GM19193 (cell line): ENCODE measurements around the gene KCTD11.

Experiments
- POLR2A ChIP-seq: IDR thresholded peaks from 4 replicates; pipeline ENCODE4 v1.6.1; 2011; ENCODE audit not compliant: insufficient read depth, insufficient read length; ENCODE audit errors: extremely low read depth

Gene KCTD11

DNA sequence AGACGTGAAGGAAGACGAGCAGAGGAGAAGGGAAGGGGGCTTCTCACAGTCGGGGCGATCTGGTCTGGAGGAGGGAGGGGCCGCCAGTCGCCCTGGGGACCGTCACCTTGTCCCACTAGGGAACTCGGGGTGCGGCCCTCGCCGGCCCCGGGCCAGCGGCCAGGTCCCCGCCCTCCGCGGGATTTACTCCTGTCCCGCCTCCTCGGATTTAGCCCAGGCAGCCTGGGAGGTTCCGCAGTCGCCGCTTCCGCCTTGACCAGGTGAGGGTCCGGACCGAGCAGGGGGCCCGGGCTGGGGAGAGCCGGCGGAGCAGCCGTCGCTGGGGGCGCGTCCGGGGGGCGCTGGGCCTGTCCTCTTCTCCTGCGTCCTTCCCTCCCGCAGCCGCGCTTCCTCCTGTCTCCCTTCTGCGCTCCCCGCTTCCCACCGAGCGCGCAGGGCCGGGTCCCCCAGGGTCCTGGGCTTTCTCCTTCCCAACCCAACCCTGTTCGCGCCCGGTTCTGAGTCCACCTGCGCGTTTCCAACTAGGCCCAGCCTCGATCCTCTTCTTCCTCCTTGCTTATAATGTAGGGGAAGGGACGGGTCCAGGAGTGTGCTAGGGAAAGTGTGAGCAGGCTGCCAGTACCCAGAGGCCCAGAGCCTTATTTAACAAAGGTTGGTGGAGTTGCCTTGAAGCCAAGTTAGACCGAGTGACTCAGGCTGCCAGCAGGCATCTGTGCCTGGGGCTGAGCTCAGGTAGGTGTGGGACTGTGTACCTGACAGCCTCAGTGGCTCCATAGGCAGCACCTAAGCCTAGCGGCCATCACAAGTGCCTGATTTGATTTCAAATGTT is 29.1 kb downstream of the KCTD11 start, which contains the start of gene TNK1:
TSS of gene TNK1 (plus strand) at position 235 of the 829 bp plus-strand sequence. CDS start 1,838 bp downstream, outside the sequence.
- no peak for TF ChIP-seq POLR2A

DNA sequence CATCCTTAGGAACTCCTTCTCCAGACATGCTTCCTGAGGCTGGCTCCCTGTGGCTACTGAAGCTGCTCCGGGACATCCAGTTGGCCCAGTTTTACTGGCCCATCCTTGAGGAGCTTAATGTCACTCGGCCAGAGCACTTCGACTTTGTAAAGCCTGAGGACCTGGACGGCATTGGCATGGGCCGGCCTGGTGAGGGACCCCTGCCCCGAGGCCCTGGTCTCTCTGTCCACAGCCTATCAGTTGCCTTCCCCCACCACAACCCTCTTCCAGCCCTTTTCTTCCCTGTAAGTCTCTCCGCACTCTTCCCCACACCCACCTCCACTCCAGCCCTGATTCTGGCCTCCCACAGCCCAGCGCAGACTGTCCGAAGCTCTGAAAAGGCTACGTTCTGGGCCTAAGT is 30.9 kb downstream of the KCTD11 start:
- TF ChIP-seq POLR2A = no peak

DNA sequence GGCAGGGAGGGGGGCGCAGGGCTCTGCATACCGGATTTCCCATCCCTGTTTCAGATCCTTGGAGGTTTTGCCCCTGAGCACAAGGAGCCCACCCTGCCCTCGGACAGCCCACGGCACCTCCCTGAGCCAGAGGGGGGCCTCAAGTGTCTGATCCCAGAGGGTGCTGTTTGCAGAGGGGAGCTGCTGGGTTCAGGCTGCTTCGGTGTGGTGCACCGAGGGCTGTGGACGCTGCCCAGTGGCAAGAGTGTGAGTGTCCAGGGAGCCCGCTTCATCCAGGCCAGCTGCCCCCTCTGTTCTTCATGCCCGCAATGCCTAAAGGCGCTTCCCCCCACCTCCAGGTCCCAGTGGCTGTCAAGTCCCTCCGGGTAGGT is 31.4 kb downstream of the KCTD11 start:
- no peak for TF ChIP-seq POLR2A

DNA sequence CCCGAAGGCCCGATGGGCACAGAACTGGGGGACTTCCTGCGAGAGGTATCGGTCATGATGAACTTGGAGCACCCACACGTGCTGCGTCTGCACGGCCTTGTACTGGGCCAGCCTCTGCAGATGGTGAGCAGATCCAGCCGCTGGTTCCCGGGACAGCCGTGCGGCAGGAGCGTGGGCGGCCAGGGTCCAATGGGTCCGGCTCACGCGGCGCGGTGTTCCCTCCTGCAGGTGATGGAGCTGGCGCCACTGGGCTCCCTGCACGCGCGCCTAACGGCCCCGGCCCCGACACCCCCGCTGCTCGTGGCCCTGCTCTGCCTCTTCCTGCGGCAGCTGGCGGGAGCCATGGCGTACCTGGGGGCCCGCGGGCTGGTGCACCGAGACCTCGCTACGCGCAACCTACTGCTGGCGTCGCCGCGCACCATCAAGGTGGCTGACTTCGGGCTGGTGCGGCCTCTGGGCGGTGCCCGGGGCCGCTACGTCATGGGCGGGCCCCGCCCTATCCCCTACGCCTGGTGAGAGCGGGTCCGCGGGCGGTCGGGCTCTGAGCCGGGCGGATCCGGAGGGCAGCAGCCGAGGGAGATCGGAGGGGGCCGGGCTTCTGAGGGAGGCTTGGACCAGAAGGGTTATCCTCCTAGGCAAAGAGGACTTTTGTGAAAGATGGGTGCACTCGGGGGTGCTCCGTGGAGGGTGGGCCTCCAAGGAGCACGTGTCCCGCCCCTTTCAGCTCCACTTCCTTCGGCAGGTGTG is 32.0 kb downstream of the KCTD11 start:
- TF ChIP-seq POLR2A = peak; percentile 43

DNA sequence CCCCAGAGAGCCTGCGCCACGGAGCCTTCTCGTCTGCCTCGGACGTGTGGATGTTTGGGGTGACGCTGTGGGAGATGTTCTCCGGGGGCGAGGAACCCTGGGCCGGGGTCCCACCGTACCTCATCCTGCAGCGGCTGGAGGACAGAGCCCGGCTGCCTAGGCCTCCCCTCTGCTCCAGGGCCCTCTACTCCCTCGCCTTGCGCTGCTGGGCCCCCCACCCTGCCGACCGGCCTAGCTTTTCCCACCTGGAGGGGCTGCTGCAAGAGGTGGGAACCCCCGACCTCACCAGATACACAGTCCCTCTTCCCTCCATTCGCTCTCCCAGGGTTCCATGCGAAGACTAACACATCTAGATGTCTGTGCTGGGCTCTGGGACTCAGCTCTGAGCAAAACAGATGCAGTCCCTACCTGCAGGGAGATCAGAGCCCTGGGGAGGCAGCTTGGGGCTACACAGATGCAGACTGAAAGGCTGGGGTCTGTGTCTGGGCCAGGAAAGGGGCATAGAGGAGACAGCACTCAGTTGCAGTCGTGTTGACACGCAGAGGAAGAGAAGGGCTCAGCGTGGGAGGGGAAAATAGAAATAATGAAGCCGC is 32.6 kb downstream of the KCTD11 start:
- TF ChIP-seq POLR2A = no peak

DNA sequence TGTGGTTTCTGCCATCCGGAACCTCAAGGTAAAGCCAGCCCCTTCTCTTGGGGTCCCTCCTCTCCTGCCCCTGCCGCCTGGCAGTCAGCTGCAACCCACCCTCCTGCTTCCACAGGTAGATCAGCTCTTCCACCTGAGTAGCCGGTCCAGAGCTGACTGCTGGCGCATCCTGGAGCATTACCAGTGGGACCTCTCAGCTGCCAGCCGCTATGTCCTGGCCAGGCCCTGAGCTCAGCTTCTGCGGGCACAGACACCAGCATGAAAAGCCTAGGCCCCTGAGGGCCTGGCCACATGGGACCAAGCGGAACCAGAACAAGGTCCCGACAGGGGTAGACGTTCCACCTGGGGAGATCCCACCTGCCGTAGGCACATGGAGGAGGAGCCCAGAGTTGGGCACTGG is 36.9 kb downstream of the KCTD11 start:
- no peak for TF ChIP-seq POLR2A

DNA sequence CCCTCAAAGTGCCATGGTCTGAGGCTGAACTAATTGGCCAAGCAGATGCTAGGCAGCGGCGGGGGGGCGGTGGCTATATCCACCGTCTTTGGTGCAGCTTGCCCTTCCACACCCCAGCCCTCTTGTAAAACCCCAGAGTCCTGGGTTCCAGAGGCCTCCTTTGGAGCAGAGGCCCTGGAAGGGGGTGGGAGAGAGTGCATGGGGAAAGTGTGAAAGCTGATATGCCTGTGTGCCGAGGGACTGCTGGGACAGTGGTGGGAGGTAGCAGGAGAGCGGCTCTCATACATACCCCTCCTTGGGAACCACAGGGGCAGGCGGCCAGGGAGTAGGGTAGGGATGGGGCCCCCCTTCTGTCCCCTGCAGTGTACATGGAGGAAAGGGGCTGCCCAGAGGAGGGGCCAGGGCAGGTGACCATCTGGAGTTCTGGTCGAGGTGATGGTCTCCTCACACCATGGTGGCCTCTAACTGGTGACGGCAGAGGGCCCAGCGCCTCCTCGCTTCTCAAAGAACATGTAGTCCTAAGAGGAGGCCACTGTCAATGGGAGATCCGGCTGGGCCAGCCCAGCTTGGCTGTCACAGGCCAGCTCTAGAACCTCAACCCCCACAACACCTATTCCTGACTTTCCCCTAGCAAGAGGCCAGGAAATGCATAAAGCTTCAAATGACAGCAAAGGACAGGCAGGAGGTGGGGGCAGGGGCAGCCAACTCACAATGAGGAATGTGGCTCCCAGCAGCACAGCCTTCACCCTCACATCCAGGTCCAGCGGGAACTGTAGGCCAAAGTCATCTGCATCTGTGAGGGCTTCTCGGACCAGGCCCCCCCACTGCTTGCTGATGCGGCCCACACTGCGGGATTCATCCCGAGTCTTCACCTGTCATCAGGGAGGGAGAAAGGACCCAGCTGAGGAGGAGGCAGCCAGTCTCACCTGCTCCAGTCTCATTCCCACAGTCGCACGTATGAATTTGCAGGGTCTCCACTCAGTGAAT is 38.3 kb downstream of the KCTD11 start:
- no peak for TF ChIP-seq POLR2A

DNA sequence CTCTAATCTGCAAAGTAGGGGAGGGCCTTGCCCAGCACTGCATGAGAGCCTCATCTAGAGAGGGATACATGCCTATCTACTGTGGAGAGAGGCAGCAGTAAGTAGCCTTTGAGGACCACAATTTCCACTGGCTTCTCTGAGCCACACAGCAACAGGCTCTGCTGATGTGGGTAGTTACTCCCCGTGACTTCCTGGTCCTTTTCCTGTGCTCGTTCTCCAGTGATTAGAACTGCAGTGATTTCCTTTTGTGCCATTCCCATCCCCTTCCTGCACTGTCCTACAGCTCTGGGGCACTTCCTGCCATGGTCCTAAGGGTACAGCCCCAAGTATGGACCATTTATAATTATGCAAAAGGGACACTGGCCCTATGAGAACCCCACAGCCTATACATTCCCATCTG is 39.3 kb downstream of the KCTD11 start:
- no peak for TF ChIP-seq POLR2A

DNA sequence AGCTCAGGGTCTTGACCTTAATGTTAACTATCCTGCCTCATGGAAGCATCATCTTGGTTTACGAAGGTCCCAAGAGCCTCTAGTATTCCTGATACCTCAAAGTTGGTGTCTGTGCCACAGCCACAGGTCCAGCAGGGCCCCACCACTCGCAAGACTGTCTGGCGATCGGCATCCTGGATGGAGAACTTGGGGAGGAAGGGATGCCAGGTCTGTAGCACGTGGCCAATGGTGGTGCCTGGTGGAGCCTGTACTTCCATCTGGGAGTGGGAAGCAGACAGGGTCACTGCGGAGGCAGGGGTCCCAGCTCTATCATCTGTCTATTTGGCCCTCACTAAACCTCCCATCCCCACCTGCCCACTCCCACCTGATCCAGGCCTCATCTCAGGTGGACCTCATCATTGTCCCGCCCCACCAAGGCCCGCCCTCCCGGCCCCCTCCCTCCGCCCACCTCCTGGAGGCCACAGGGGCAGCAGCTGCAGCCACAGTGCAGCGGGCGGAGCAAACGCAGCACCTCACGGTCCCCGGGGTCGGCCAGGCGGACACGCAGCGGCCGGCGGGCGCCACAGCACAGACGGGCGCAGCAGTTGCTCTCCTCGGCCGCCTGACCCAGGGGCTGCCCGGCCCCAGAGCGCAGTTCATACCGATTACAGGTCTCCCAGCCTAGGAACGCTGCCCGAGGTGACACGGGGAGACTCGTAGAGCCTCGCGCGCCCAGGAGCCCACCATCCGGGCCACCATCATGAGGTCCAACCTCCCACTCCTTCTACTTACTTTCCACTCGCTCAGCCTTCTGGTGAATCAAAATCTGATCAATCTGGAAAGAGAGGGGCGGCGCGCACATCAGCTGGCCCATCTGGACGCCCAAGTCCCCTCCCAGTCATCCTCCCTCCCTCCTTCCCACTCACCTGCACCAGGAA is 41.0 kb downstream of the KCTD11 start:
- no peak for TF ChIP-seq POLR2A

DNA sequence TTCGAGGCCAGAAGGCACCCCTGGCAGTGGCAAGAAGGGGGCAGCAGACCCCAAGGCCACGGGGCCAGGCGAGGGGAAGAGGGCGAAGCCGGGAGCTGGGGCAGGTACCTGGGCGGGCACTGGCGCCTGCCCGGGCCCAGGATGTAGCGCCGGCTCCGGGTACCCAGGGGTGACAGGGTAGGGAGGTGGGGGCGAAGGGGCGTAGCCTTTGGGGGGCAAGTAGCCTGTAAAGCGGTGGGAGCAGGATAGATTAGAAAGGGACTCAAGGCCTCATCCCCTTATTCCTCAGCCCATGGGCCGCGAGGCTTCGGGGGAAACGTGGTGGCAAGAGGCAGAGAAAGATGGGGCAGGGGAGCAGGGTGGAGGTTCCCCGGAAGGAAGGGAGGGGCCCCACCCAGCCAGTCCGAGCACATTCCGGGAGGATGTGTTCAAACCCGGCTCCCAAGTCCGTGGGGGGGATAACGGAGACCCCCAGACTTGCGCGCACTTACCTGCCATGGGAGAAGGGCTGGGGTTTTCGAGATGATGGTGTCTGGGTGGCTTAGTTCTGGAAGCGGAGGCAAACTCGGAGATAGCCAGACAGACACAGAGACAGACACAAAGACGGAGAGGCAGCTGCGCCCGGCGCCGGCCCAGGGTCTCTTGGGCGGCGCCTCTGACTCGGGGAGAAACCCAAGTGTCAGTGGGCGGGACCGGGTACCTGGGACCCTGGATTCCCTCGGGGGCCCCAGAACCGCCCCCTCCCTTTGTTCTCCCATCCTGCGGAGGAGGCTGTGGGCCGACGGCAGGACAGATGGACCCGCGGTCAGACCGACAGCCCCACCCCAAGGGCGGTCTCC is 41.9 kb downstream of the KCTD11 start:
- no peak for TF ChIP-seq POLR2A

DNA sequence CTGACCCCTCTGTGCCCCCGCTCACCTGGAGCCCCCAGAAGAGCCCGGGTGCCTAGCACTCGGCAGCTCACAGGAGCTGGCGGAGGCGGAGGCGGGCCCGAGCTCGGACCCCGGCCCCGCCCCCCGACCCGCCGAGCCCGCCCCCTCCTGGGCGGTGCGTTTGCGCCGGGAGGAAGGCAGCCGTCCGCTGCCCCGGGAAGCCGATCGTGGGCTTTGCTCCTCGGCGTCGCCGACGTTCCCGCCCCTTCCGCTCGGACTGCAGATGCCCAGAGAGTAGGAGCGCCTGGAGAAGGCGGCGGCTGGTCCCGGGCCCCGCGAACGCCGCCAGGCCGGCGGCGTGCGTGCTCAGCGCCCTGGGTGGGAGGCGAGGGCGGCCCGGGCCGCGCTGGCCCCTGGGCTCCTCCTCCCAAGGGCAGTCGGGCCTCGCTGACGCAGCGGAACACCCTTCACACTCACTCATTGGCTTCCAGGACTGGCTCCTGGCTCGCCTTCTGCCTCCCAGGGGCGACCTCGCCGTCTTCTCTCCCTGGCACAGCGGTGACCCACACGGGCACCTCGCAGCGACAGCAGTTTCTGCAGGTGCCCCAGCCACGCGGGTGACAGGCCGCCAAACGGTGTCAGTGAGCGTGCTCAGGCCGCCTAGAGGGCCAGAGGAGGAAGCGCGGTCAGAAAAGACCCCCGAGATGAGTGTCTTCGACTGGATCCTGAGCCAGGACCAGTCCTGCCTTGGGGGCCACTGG is 42.7 kb downstream of the KCTD11 start, which contains the start of gene PLSCR3:
TSS of gene PLSCR3 (minus strand) at position 74 of the 740 bp plus-strand sequence. CDS start 415 bp downstream, outside the sequence.
- TF ChIP-seq POLR2A = peak; percentile 72

DNA sequence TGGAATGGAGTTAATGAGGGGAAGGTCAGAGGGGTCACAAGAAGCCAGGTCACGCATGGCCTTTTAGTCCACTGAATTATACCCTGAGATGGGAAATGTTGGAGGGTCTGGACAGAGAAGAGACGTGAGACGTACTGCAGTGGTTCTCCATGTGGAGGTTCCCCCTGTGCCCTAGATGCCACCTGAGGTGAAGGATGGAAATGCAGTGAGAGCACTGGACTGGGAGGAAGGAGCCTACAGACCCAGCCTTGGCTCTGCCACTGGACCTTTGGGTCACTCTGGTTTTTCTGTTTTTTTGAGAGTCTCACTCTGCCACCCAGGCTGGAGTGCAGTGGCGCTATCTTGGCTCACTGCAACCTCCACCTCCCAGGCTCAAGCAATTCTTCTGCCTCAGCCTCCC is 44.2 kb downstream of the KCTD11 start:
- no peak for TF ChIP-seq POLR2A

DNA sequence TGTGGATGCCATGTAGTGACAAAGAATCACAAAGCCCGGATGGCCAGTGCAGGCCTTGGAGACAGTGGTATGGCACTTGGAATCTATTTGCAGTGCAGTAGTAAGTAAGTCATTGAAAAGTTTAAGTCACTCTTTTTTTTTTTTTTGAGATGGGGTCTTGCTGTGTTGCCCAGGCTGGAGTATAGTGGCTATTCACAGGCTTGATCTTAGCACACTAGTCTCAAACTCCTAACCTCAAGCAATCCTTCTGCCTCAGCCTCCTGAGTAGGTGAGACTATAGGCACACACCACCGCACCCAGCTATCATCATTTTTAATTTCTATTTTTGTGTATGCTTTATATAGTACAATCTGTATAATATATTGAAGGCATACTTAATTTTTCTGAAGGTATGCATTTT is 46.6 kb downstream of the KCTD11 start:
- TF ChIP-seq POLR2A = no peak
